Measurements from ENCODE around the gene COL11A1.

DNA sequence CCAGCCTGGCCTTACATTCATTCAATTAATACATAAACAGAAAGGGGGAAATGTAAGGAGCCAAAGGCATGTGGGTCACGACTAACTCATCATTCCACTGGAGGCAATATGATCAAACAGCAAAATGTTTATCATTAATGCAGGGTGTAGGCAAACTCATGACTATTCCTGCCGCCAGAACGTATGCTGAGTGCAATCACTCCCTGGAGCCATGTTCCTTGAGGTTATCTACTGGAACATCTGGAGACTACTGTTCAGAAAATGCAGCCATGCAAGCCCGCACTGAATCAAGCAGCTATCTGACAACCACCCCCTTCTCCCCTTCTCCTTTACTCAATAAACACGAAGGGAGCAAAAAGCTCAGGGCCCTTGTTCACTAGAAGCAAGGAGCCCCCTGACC, 267.6 kb downstream of the COL11A1 start:
- TF ChIP-seq, protein P1, sequence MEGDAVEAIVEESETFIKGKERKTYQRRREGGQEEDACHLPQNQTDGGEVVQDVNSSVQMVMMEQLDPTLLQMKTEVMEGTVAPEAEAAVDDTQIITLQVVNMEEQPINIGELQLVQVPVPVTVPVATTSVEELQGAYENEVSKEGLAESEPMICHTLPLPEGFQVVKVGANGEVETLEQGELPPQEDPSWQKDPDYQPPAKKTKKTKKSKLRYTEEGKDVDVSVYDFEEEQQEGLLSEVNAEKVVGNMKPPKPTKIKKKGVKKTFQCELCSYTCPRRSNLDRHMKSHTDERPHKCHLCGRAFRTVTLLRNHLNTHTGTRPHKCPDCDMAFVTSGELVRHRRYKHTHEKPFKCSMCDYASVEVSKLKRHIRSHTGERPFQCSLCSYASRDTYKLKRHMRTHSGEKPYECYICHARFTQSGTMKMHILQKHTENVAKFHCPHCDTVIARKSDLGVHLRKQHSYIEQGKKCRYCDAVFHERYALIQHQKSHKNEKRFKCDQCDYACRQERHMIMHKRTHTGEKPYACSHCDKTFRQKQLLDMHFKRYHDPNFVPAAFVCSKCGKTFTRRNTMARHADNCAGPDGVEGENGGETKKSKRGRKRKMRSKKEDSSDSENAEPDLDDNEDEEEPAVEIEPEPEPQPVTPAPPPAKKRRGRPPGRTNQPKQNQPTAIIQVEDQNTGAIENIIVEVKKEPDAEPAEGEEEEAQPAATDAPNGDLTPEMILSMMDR (IDR thresholded peaks at IDR 0.05 in 4 of 5, conservative IDR thresholded peaks at IDR 0.05 in 1 of 5): no peak
- TF ChIP-seq POLR2A (IDR thresholded peaks at IDR 0.05): no peak

Measured in gastrocnemius medialis (tissue), 4 donors.